Activated T-helper 9 cell treated with anti-CD3 and anti-CD28 coated beads, Interleukin-2, amount 50 U/mL, for 16 hours (primary cell): ENCODE data around the gene FAM13C.
"Not testable (repeated sequence)": the region's sequence is repeated elsewhere in the genome, so short reads cannot be mapped to it uniquely, and the experiment has no call there.

ENCODE experiments used
- DNase-seq: peaks from one replicate; pipeline ENCODE4 v3.0.0-alpha.2; 2020; ENCODE audit warnings: low read depth

FAM13C gene

DNA sequence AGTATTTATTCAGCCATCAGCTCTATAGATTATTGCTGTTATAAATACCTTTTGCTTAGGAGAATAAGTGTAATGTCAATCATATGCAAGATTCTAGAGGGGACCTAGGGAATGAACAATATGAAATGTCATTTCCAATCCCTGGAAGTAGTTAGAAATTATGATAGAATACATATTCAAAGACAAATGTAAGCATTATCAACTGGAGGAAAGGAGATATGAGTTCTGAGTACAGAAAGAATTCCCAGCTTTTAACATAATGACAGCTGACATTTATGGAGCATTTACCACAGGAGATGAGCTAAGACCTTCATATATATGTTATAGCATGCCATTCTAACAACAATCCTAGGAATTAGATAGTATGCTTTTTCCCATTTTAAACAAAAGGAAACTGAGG, 86.2 kb downstream of the FAM13C start:
- DNase-seq = no peak

DNA sequence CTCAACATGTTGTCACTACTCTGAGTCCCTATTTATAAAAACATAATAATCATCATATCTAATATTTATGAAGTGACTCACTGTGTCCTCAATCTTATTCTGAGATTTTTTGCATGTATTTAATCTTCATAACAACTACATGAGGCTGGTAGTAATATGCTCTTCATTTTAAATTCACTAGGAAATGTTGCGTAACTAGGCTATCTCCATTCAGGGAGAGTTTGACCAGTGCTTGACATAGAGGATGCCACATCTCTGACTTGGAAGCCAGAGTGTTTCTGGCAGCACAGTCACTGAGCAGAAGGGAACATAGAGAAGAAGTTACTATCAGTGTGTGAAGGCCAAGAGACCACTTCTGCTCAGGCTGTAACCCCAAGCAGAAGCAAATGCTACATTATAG, 88.9 kb downstream of the FAM13C start:
- no peak for DNase-seq

DNA sequence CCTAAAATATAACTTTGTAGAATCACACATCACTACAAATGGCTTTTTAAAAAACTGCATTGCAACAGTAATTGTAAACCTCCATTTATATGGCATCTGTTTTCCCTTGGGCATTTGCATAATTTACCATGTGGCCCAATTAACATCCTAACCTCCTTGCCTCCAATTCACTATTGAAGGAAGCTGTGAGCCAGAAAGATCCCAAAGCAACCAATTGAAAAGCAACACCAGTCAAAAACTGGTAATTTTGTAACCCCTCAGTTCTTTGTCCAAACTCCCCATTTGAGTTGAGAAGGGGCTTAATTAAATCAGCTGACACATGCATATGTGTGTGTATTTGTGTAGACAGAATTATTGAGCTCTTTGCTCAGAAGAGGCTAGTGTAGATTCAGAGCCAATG, 90.3 kb downstream of the FAM13C start:
- DNase-seq = no peak

DNA sequence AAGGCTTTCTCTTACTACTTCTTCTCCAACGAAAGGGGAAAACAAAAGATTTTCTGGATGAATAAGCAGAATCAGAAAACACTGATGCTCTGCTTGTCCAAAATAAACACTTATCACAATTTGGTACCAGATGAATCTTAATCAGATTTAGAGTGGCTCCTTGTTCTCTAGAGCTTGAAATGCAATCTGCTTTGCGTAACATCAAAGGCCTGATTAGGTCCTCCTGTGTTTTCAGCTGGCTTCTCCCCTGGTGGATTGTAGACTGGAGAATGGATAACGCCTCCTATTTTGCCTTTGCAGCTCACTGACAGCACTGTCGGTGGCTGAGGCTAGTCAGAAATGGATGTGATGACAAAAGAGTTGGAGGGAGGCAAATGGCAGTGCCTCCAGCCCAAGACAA, 91.2 kb downstream of the FAM13C start:
- no peak for DNase-seq

DNA sequence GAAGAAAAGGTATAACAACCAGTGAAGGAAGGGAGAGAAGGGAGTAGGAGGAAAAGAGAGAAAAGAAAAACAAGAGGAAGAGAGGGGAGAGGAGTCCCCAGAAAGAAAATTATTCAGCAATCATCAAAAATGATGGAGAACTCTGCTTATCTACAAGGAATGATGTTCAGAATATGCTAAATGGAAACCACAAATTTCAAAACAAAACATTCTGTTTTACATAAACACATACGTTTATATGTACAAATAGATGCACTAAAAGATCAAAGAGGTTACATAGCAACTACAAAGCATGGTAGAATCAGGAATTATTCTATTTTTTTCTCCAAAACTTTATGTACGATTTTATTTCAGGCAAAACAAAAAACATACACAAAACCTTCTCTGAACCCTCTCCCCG, 91.9 kb downstream of the FAM13C start:
- no peak for DNase-seq

DNA sequence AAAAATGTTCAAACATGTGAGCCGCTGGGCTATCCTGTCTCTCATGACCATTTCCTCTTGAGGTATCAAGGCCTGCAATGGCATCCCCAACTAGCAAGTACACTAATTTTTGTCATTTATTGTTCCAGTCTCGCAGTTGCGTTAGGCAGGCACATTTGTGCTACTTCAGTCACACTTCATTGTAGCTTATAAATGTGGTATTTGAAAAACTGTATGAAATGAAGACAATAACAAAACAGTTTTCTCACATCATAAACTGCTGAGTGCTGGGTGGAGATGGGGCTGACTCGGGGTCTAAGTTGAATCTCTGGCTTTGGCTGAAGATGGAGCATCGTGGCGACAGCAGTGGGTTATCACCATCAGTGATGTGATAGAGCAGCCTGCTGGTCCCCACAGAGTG, 92.7 kb downstream of the FAM13C start:
- DNase-seq = no peak

DNA sequence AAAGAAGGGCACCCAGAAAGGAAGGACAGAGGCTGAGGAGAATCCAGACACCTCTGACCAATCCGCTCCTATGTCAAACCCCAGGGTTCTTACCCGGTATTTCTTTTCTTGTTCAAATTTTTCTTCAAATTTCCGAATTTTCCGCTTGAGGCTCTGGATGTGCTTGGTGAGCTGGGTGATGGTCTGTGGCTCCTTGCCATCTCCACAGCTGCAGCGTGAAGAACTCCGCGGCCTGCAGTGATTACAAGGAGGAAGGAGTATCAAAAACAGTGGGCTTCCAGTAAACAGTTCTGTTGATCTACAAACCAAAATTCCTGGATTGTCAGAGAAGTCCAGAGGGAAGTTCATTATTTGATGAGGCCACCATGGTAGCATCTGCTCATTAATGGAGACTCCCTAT, 93.9 kb downstream of the FAM13C start:
- DNase-seq = no peak

DNA sequence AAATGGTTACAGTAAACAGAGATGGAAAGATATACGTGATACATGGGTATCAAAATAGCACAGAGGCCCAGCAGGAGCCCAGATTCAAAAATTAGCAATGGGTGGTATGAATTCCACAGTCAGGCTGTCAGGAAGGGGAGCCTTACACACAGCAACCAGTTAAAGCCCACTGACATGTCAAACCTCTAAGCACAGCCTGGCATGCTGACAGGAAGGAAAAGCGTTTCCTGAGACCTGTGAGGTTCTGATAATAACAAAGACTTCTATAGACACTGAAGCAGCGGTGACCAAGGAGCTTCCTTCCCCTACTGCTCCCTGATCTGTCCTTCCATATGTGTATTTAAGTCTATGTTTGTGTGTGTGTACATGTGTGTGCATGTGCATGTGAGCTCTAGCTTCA, 96.0 kb downstream of the FAM13C start:
- no peak for DNase-seq

DNA sequence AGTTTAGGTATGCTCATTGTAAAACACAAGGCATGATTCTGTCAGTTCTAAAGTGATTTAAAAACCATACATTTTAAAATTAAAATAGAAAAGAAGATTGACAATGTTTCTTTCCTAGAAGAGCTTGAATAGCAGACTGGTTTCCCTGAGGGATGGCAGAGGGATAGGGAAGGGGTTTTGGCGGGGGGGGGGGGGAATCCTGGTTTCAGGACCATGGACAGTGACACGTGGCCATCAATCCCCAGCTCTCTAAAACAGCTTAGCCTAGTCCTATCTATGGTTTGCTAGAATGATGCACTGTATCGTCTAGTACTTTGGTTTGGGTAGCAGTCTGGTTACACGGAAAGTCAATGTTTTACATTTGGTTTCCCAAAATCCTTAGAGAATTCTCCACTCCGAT, 97.2 kb downstream of the FAM13C start:
- no peak for DNase-seq

DNA sequence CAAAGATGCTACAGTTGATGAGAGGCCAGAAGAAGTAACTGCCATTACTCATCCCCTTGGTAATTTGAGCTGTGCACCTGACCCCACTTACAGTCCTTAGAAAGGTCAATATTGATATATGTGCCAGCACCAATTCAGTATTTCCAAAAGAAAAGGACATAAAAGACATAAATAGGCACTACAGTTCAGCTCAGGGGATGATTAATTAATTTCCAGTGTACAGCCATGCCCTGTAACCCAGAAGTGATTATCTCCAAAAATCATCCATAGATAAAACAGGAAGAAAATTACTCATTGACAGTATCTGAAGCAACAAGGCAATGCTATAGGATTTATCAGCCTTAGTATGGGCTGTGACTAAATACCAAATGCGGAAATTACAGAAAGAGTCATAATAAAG, 103.5 kb downstream of the FAM13C start:
- no peak for DNase-seq

DNA sequence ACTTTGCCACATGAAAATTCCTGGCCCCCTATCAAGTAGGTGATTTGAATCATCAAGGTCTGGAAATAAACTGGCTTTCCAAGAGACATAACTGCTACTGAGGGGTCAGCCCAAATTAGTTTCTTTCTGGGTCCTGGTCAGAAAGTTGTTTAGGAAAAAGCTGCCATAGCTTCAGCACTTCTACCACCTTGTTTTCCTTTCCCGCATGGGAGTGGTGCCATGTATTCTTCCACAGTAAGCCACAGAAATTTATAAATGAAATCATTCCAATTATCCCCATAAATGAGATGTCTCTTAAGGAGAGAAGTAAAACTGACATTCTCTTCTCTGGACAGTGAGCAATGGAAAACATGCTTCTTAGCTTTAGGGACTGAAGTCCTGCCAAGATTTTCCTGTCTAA, 105.1 kb downstream of the FAM13C start:
- DNase-seq = no peak

DNA sequence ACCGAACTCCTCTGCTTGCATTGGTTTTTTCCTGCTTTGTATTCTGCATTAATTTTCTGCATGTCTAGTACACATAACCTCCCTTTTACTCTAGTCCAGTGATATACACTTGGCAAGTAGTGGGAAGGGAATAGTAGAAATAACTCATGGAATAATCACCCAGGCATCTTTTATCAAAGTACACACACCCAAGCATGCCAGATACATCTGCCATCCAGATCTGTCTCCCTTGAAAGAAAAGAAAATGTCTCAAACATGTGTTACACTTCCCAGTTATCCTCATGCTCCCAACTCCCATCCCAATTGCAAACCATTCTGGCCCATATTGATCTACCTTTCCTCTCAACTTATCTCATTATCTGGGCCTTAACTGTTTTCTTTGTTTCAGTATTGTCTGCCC, 106.9 kb downstream of the FAM13C start:
- DNase-seq = no peak

DNA sequence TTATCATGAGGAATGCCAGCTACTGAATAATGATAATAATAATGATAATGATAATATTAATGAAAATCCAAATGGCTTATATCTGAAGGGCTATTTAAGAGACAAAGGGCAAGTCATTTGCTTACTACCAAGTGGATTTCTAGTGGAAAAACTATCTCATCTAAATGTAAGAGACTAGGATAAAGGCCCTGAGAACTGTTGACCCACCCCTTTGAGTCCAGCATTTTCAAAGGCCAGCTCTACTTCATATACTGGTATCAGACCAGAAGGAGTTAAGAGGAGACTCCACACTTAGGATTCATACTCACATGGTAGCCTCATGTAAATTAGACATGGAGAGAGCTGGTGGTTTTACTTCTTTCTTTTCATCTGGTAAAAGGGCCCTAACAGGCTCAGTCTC, 109.9 kb downstream of the FAM13C start:
- DNase-seq = no peak

DNA sequence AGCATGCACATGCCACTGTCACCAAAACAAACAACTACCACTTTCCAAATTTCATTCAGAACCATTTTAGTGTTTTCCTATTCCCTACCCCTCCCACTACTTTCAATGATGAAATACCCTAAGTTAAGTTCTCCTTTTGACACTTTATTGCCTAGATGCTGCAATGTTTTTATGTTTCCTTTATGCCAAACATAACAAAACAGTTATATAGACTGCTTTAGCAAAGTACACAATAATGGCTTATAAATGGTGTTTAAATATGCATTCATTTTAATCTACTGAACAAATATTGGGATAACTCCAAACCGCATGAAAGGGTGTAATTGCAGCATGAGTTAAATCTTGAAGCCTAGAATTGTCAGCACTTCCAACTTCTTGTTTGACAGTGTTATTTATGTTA, 116.7 kb downstream of the FAM13C start:
- no peak for DNase-seq

DNA sequence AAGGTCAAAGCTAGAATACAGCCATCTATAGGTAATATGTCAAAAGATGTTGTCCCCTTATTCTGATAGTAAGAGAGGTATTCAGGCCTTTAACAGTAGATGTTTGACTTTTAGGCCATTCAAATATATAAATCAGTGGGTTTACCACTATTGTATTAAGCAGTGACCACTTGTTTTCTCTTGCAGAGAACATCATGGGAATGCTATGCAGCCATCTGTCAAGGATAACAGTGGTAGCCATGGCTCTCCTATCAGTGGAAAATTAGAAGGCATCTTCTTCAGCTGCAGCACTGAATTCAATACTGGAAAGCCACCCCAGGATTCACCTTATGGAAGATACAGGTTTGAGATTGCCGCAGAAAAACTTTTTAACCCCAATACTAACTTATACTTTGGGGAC, 117.5 kb downstream of the FAM13C start:
- no peak for DNase-seq

DNA sequence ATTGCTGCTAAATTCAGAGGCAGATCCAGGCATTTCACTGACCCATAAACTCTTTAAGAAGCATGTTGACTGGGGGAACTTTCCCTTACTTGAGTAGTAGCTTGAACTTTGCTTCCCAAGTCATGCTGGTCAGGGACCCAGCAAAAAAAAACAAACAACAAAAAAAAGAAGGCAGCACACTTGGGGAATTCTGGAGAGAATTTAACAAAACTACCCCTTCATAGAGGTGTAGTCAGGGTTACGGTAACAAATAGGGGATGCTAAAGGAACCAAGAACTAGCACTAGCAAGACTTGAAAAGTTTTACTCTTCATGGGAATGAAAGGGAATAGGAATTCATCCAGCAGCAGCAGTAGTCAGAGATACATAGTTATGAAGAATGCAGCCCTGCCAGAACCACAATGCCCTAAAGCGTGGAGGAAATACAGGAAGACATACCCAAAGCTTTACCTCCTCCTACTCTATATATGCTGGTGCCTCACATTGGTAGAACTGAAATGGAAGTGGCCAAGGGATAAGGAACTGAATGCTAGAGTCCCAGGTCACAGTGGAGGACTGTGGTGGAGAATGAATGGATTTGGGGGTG, 118.6 kb downstream of the FAM13C start:
- no peak for DNase-seq

DNA sequence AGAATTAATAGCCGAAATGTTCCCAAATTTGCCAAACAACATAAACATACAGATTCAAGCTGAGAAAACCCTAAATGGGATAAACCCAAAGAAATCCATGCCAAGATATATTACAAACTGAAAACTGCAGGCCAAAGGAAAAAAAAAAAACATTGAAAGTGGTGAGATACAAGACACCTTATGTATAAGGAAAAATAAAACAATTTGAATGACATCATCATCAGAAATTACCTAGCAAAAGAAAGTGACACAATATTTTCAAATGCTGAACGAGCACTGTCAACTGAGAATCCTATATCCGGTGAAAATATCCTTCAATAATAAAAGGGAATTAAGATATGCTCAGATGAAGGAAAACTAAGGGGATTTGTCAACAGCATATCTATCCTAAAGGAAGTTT, 119.4 kb downstream of the FAM13C start:
- DNase-seq = no peak

DNA sequence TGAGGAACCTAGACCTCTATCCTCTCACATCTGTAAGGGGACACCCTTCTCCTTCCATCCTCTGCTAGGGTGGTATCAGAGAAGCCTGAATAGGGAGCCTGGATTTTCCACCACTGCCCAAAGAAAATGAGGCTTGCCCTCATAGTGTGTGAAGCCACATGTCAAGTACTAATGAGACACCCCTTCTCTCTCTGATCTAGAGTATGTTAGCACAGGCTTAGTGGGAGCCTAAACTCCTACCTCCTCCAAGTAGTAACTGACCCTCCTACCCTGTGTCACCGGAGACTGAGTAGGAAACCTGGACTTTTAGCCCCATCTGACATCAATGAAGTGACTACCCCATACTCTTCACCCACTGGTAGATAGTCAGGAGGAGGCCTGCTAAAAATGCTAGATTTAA, 120.3 kb downstream of the FAM13C start:
- no peak for DNase-seq

DNA sequence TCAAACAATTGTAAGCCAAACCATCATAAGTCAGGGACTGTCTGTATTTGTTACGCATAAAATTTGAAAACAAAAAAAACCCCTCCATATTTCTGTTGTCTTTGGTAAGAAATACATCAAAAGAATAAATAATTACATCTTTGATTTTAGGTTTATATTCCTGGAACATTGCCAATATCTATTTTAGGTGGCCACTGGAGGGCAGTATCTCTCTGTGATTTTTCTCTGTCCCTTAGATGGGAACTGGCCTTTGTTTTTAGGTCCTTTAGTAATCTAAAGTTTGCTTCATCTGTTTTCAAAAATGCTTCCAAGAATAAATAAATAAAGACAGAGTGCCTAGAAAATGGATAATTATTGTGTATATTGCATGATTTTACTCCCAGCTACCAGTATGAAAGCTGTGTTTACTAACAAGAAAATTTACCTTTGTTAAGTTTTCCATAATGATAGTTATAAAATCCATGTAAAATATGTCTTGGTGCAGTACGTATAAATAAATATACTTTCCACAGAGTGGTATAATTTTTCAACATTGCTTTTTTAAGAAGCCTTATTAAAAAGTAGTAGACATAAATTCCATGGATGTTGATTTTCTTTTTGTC, 121.7 kb downstream of the FAM13C start:
- DNase-seq = no peak

DNA sequence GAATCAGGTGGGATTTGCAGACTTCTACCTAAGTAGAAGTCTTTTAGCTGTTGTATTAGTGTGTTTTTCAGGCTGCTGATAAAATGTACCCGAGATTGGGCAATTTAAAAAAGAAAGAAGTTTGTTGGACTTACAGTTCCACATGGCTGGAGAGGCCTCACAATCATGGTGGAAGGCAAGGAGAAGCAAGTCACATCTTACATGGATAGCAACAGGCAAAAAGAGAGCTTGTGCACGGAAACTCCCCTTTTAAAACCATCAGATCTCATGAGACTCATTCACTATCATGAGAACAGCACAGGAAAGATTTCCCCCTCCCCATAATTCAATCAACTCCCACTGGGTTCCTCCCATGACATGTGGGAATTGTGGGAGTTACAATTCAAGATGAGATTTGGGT, 123.2 kb downstream of the FAM13C start:
- DNase-seq = not testable (repeated sequence)

DNA sequence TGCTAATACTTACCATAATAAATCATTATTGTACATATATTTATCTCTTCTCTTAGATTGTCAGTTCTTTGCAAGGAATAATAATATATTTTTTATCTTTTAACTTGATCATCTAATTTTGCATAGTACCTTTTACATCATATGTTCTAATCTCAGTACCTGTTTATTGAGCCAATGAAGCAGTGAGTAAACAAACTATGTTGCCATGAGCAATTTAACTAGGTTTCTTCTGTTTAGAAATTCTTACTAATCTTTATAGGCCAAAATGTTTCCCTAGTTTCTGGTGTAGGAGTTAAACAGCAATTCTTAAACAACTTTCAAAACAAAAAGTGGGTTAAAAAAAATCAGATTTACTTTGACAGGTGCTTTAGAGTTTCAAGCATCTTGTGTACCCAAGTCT, 124.6 kb downstream of the FAM13C start:
- no peak for DNase-seq

DNA sequence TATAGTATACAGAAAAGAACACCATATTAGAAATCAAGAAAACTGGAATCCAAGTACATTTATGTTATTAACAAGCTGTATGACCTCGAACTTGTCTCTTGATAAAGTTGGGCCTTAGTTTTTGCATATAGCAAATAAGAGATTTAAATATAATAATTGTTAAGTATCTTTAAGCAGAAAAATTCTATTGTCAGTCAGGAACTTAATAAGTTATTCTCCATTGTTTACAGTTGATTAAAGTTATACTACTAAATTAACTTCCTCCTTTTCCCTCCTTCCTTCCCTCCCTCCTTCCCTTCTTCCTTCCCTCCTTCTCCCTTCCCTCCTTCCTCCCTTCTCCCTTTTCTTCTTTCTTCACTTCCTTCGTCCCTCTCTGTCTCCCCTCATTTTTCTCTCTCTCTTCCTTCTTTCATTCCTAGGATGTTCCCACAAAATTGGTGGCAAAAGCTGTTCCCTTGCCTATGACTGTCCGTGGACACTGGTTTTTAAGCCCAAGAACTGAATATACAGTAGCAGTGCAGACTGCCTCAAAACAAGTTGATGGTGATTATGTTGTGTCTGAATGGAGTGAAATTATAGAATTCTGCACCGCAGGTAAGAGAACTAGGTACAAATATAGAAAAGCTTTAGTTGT, 126.2 kb downstream of the FAM13C start:
- DNase-seq = no peak

DNA sequence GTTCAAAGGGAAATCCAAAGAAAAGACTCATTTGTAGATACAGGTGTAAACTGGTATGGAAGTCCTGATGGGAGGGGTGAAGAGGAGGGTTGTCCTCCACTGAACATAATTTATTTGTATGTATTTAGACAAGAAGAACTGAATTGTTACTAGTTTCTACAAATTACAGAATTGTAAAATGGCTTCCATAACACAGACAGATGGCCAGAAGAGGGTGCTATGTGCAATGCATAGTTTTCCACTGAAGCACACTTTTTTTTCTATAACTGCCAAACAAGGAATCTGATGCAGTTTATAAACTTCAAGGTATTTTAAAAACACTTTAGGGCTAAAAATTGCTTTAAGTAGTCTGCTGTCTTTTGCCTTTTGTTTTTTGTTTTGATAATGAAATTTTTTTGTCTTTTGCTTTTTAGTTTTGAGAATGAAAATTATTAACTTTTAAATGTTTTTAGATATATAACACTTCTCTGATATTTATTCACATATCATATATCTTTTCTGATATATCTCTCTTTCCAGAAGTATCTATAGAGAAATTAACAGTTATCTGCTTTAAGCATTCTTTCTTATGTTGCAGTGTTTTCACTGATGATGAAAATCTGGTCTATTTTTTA, 127.4 kb downstream of the FAM13C start:
- DNase-seq = no peak

DNA sequence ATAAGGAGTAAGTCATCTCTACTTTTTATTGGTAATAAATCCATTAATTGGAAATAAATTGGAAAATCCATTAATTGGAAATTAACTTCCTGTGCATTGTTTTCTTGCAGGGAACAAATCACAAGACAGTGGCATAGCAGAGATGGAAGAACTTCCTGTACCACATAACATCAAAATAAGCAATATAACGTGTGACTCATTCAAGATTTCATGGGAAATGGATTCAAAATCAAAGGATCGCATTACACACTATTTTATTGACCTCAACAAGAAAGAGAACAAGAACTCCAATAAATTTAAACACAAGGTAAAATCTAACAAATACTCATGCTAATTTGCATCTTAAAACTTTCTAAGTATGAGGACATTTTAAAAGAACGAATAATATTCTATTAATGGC, 128.2 kb downstream of the FAM13C start:
- DNase-seq = no peak
